Left lung (tissue), 10 donors: ENCODE data around the gene PAXX. TPM values are rescaled to one million over a fixed set of nuclear protein-coding genes. Genes with fewer than 3 reads are reported as not detected.

Experiments used
- ATAC-seq: fragments of 200-7000 bp; cut with Tn5 transposase; one replicate; pipeline ENCODE4 v1.9.1; 2020; ENCODE audit warnings: moderate library complexity
- DNase-seq, 4 donors: peaks; one replicate each; pipeline ENCODE4 v3.0.0-alpha.2; 2013 to 2020
- H3K27ac ChIP-seq, 2 donors: fragments of 200-600 bp; sonication (generic) in 1 of 2; one replicate each; pipeline versions ENCODE4 v1.5.0 to v1.8.0; 2020 to 2021
- H3K27me3 ChIP-seq, 2 donors: fragments of 200-600 bp; sonication (generic) in 1 of 2; one replicate each; pipeline versions ENCODE4 v1.5.0 to v1.8.0; 2020 to 2021
- H3K36me3 ChIP-seq, 2 donors: fragments of 200-600 bp; sonication (generic) in 1 of 2; one replicate each; pipeline versions ENCODE4 v1.5.0 to v1.8.0; 2020 to 2021
- H3K4me1 ChIP-seq, 2 donors: fragments of 200-600 bp; one replicate each; pipeline ENCODE4 v1.8.0; 2021
- H3K4me3 ChIP-seq, 2 donors: fragments of 200-600 bp; sonication (generic) in 1 of 2; one replicate each; pipeline versions ENCODE4 v1.5.0 to v1.8.0; 2020 to 2021; ENCODE audit warnings: mild to moderate bottlenecking in 1 of 2
- H3K9me3 ChIP-seq, 2 donors: fragments of 200-600 bp; sonication (generic) in 1 of 2; one replicate each; pipeline versions ENCODE4 v1.5.0 to v1.8.0; 2020 to 2021
- CTCF ChIP-seq, 2 donors: fragments of 200-600 bp; sonication (generic) in 1 of 2; IDR thresholded peaks; one replicate each; pipeline versions ENCODE4 v1.5.0 to v1.8.0; 2021; ENCODE audit warnings: antibody characterized with exemption in 2 of 2
- intact Hi-C, 2 donors: fragments of 100-400 bp; cut with DNase I; formaldehyde crosslinking; loops; one replicate each; pipeline versions ENCODE4 v1.11.2 to v1.14.2; 2022
- polyA plus RNA-seq, 6 donors: library from polyadenylated mRNA; unstranded; fragments of 120-200 nt; gene quantifications; one replicate each; pipeline ENCODE4 v1.2.1, GENCODE V29; 2013; ENCODE audit not compliant: insufficient read length in 6 of 6
- total RNA-seq, 2 donors: library from RNA; stranded (reverse); fragmentation: NEBNext Ultra II Directional; extraction: Animal tissue kit (Norgen Biotek cat#: 25700); gene quantifications; one replicate each; pipeline ENCODE4 v1.2.1, GENCODE V29; 2021
- donor health status: DM: no; HTN: yes; CAD: no.
- donor health status: DM: no; HTN: no; CAD: no.

PAXX gene
- total and polyA plus RNA-seq, 8 donors: 28.1 to 56.6 (median 34.2) TPM

- no peak for TF ChIP-seq CTCF (IDR thresholded peaks at IDR 0.05)
- H3K27me3 ChIP-seq: peaks cover 0 to 30% of the 10 kb centered on the region in 2 donors
- DNase-seq (peak in 3 of 4 donors; percentile 58 to 82 (median 60)), ATAC-seq (peak; percentile 23)
- peaks cover 17 to 45% of the 10 kb centered on the region in 2 donors for H3K4me1 ChIP-seq
- intact Hi-C loops: no loop called here
- peak within 1 kb of the TSS; percentile 65 to 66 for H3K27ac ChIP-seq
- no peaks in the 10 kb centered on the region for H3K36me3 ChIP-seq
- peak within 1 kb of the TSS; percentile 31 to 40 for H3K4me3 ChIP-seq
- H3K9me3 ChIP-seq: no peaks in the 10 kb centered on the region
Observed at GRCh38 chr9:136977223-136977622, 15.0 kb upstream of the PAXX start, which contains the start of gene PTGDS. Gene PTGDS (plus strand): TSS chr9:136977504. CDS start chr9:136977579, 75 bp downstream.

- H3K27me3 ChIP-seq: peaks cover 0 to 34% of the 10 kb centered on the region in 2 donors
- ATAC-seq: no peak
- peaks cover 17 to 50% of the 10 kb centered on the region in 2 donors for H3K4me1 ChIP-seq
- H3K9me3 ChIP-seq: no peaks in the 10 kb centered on the region
- peak overlapping the region; percentile 31 to 40 for H3K4me3 ChIP-seq
- no peaks in the 10 kb centered on the region for H3K36me3 ChIP-seq
- intact Hi-C loops: no loop called here
- DNase-seq: no peak
- H3K27ac ChIP-seq: peak overlapping the region; percentile 65 to 66
- no peak for TF ChIP-seq CTCF (IDR thresholded peaks at IDR 0.05)
Observed at GRCh38 chr9:136977649-136978072, 14.6 kb upstream of the PAXX start.

GRCh38 chr9:136978073-136978864 lies 14.0 kb upstream of the PAXX start:
- Histone ChIP-seq H3K27me3 (peaks cover 0 to 39% of the 10 kb centered on the region in 2 donors), H3K27ac (peak overlapping the region; percentile 65 to 66), H3K4me3 (peak overlapping the region; percentile 31 to 40), H3K36me3 (no peaks in the 10 kb centered on the region), H3K9me3 (no peaks in the 10 kb centered on the region), H3K4me1 (peaks cover 17 to 50% of the 10 kb centered on the region in 2 donors)
- intact Hi-C loops: no loop called here
- TF ChIP-seq CTCF (IDR thresholded peaks at IDR 0.05): no peak
- ATAC-seq (peak; percentile 60), DNase-seq (peak in 3 of 4 donors; percentile 50 to 78 (median 68))

- Histone ChIP-seq H3K36me3 (no peaks in the 10 kb centered on the region), H3K27ac (peak overlapping the region in 1 of 2 donors; percentile 78), H3K4me1 (peaks cover 17 to 45% of the 10 kb centered on the region in 2 donors), H3K27me3 (peaks cover 0 to 46% of the 10 kb centered on the region in 2 donors), H3K4me3 (no peak overlapping the region), H3K9me3 (no peaks in the 10 kb centered on the region)
- TF ChIP-seq CTCF (IDR thresholded peaks at IDR 0.05): no peak
- ATAC-seq (no peak), DNase-seq (no peak)
- intact Hi-C loops: no loop called here
Observed at GRCh38 chr9:136978865-136979544, 13.2 kb upstream of the PAXX start.
